GM21526 (cell line): ENCODE measurements around the gene CD7.

Experiments
- ATAC-seq: cut with Tn5 transposase; IDR thresholded peaks from one replicate; pipeline ENCODE4 v1.9.1; 2021; ENCODE audit warnings: moderate library complexity; ENCODE audit not compliant: unreplicated experiment, low FRiP score

The CD7 gene

GRCh38 chr17:82316651-82317393, 586 bp downstream of the CD7 start:
- no peak for ATAC-seq

- no peak for ATAC-seq
Observed at GRCh38 chr17:82315703-82316358, 1.6 kb downstream of the CD7 start.

- no peak for ATAC-seq
Observed at GRCh38 chr17:82314727-82315605, 2.4 kb downstream of the CD7 start.

GRCh38 chr17:82314012-82314726, 3.2 kb downstream of the CD7 start:
- ATAC-seq = no peak

- no peak for ATAC-seq
Observed at GRCh38 chr17:82313195-82314011, 4.0 kb downstream of the CD7 start.

- ATAC-seq = no peak
Observed at GRCh38 chr17:82311971-82312370, 5.4 kb downstream of the CD7 start.

- ATAC-seq = no peak
Observed at GRCh38 chr17:82310877-82311276, 6.5 kb downstream of the CD7 start.

- no peak for ATAC-seq
Observed at GRCh38 chr17:82309656-82310570, 7.5 kb downstream of the CD7 start.

GRCh38 chr17:82305727-82306300, 11.6 kb downstream of the CD7 start:
- ATAC-seq = no peak

GRCh38 chr17:82304826-82305726, 12.3 kb downstream of the CD7 start:
- ATAC-seq = no peak

- no peak for ATAC-seq
Observed at GRCh38 chr17:82303944-82304808, 13.2 kb downstream of the CD7 start.

GRCh38 chr17:82302991-82303943, 14.1 kb downstream of the CD7 start:
- ATAC-seq = no peak

- ATAC-seq = no peak
Observed at GRCh38 chr17:82302568-82302963, 14.8 kb downstream of the CD7 start.

- ATAC-seq = no peak
Observed at GRCh38 chr17:82301916-82302567, 15.4 kb downstream of the CD7 start.
